Measurements from ENCODE around the gene GSTP1.

GSTP1 gene

DNA sequence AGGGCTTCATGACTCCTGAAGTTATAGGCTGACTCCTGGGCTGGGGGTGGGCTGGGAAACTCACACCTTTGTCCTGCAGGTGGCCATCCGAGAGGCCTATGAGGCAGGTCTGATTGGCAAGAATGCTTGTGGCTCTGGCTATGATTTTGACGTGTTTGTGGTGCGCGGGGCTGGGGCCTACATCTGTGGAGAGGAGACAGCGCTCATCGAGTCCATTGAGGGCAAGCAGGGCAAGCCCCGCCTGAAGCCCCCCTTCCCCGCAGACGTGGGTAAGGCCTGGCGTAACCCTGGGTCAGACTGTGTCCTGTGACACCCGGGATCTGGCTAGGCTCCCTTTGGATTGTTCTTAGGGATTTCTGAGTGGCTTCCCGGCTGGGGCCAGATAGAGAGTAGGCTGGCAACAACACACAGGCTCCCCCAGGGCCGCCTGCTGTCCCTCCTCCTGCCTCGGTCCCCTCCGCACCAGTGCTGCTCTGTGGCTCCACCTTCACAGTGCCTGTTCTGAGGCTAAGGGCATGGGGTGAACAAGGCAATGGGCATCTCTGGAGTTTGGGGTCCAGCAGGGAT is 26.8 kb downstream of the GSTP1 start:
- no peak overlapping the region for H3K4me3 ChIP-seq (ENCODE audit: low read depth, low read length)
- in situ Hi-C loops (cut with HindIII; ENCODE audit: low pct_ligation_motif_present, low sequenced_read_pairs) = no loop called here
- no peak overlapping the region for H3K27ac ChIP-seq
- peaks cover 6% of the 10 kb centered on the region for H3K36me3 ChIP-seq (replicated peaks)
- no peak for DNase-seq
- H3K27me3 ChIP-seq (replicated peaks) = no peaks in the 10 kb centered on the region
- TF ChIP-seq, protein P1, sequence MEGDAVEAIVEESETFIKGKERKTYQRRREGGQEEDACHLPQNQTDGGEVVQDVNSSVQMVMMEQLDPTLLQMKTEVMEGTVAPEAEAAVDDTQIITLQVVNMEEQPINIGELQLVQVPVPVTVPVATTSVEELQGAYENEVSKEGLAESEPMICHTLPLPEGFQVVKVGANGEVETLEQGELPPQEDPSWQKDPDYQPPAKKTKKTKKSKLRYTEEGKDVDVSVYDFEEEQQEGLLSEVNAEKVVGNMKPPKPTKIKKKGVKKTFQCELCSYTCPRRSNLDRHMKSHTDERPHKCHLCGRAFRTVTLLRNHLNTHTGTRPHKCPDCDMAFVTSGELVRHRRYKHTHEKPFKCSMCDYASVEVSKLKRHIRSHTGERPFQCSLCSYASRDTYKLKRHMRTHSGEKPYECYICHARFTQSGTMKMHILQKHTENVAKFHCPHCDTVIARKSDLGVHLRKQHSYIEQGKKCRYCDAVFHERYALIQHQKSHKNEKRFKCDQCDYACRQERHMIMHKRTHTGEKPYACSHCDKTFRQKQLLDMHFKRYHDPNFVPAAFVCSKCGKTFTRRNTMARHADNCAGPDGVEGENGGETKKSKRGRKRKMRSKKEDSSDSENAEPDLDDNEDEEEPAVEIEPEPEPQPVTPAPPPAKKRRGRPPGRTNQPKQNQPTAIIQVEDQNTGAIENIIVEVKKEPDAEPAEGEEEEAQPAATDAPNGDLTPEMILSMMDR (IDR thresholded peaks at IDR 0.05; ENCODE audit: low read depth, low read length, missing control alignments) = no peak

DNA sequence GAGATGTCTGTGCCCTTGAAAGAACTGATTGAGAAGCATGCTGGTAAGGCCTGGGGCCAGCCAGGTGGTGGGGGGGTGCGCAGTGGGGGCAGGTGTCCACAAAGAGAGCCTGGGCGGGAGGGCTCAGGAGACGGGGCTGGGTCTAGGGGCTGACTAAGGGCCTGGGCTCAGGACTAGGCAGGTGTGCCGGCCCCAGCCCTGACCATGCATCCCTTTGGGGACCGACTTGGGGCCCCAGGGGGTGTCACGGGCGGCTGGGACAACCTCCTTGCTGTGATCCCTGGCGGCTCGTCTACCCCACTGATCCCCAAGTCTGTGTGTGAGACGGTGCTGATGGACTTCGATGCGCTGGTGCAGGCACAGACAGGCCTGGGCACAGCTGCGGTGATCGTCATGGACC is 27.6 kb downstream of the GSTP1 start:
- TF ChIP-seq, protein P1 (IDR thresholded peaks at IDR 0.05; ENCODE audit: low read depth, low read length, missing control alignments) = no peak
- H3K27me3 ChIP-seq (replicated peaks) = peaks cover 5% of the 10 kb centered on the region
- in situ Hi-C loops (cut with HindIII; ENCODE audit: low pct_ligation_motif_present, low sequenced_read_pairs) = no loop called here
- no peak overlapping the region for H3K4me3 ChIP-seq (ENCODE audit: low read depth, low read length)
- DNase-seq = no peak
- H3K36me3 ChIP-seq (replicated peaks) = peaks cover 6% of the 10 kb centered on the region
- H3K27ac ChIP-seq = no peak overlapping the region

DNA sequence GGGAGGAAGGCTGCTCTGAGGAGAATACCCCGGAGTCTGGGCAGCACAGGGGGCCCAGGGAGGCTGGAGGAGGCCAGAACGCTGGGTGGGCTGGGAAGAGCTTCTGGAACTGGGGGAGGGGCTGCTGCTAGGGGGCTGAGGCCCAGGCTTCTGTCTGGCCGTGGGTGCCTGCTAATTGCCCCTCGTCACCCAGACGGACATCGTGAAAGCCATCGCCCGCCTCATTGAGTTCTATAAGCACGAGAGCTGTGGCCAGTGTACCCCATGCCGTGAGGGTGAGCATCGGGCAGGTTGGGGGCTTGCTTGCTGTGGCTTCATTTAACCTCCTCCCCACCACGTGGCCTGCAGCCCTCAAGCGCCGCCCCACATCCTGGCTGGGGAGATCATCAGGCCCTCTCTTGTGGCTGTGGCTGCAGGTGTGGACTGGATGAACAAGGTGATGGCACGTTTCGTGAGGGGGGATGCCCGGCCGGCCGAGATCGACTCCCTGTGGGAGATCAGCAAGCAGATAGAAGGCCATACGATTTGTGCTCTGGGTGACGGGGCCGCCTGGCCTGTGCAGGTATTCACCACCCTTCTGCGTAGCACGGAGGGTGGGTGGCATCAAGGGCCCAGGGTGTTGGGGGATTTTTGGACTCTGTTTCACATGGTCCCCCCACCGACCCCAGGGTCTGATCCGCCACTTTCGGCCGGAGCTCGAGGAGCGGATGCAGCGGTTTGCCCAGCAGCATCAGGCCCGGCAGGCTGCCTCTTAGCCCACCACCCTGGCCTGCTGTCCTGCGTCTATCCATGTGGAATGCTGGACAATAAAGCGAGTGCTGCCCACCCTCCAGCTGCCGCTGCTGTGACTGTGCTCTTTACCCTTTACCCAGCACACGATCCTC is 28.3 kb downstream of the GSTP1 start:
- H3K27me3 ChIP-seq (replicated peaks) = peaks cover 10% of the 10 kb centered on the region
- no peak overlapping the region for H3K4me3 ChIP-seq (ENCODE audit: low read depth, low read length)
- DNase-seq = no peak
- H3K27ac ChIP-seq = no peak overlapping the region
- in situ Hi-C loops (cut with HindIII; ENCODE audit: low pct_ligation_motif_present, low sequenced_read_pairs) = no loop called here
- TF ChIP-seq, protein P1 (IDR thresholded peaks at IDR 0.05; ENCODE audit: low read depth, low read length, missing control alignments) = no peak
- H3K36me3 ChIP-seq (replicated peaks) = peaks cover 6% of the 10 kb centered on the region

DNA sequence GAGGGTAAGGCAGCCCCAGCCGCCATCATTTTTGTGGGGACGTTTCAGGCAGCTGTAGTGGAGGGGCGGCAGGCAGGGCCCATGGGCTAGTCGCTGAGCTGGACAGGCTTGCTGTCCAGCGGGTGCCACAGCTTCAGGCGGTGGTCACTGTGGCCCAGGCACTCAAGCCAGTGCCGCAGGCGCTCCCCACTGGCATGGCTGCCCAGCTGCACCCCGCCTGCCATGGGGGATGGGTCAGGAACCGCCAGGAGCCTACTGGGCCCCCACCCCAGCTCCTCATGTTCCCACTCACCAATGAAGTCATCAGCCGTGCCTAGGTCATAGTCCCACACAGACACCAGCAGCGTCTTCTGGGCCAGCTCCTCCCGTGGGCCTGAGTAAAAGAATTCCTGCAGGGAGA is 29.1 kb downstream of the GSTP1 start:
- TF ChIP-seq, protein P1 (IDR thresholded peaks at IDR 0.05; ENCODE audit: low read depth, low read length, missing control alignments) = no peak
- no peak for DNase-seq
- in situ Hi-C loops (cut with HindIII; ENCODE audit: low pct_ligation_motif_present, low sequenced_read_pairs) = no loop called here
- Histone ChIP-seq H3K4me3 (ENCODE audit: low read depth, low read length) (no peak overlapping the region), H3K27me3 (replicated peaks) (peaks cover 15% of the 10 kb centered on the region), H3K27ac (no peak overlapping the region), H3K36me3 (replicated peaks) (peaks cover 6% of the 10 kb centered on the region)

DNA sequence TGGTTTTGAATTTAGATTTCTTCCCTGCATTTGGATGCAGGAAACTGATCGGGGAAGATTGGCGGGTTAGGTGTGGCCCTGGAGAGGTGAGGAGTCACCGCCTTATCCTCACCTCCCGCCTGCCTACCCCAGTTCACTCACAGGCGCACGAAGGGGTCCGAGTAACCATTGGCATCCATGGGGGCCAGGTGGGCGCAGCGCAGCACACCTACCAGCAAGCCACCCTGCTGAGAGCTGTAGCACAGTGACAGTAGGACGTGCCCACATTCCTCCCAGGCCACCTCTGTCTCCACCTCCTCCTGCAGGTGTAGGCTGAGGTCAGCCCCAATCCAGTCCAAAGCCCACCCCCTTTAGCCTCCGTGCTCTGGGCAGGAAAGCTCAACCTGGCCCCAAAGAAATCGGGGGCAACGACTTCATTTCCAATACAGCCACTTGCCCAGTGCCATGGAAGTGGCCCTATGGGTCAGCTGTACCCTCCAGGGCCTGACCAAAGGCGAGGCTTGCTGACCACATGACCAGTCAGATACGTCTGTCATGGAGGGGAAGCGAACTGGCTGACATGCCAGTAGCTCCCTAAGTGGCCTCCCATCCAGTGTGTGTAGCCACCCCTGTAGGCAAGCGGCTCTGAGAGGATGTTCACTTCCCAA is 29.8 kb downstream of the GSTP1 start:
- in situ Hi-C loops (cut with HindIII; ENCODE audit: low pct_ligation_motif_present, low sequenced_read_pairs) = no loop called here
- TF ChIP-seq, protein P1 (IDR thresholded peaks at IDR 0.05; ENCODE audit: low read depth, low read length, missing control alignments) = no peak
- Histone ChIP-seq H3K4me3 (ENCODE audit: low read depth, low read length) (no peak overlapping the region), H3K27me3 (replicated peaks) (peaks cover 15% of the 10 kb centered on the region), H3K36me3 (replicated peaks) (peaks cover 5% of the 10 kb centered on the region), H3K27ac (no peak overlapping the region)
- no peak for DNase-seq

Measured in brain microvascular endothelial cell (primary cell).